Activated T-helper 1 cell treated with Interleukin-2 at 50 U/mL for 16 hours (primary cell): ENCODE data around the gene TACO1.

Source experiments
- DNase-seq: peaks from one replicate; pipeline ENCODE4 v3.0.0-alpha.2; 2020; ENCODE audit warnings: low read depth

The TACO1 gene

GRCh38 chr17:63601439-63602371 lies 1.0 kb downstream of the TACO1 start:
- DNase-seq: no peak

DNA sequence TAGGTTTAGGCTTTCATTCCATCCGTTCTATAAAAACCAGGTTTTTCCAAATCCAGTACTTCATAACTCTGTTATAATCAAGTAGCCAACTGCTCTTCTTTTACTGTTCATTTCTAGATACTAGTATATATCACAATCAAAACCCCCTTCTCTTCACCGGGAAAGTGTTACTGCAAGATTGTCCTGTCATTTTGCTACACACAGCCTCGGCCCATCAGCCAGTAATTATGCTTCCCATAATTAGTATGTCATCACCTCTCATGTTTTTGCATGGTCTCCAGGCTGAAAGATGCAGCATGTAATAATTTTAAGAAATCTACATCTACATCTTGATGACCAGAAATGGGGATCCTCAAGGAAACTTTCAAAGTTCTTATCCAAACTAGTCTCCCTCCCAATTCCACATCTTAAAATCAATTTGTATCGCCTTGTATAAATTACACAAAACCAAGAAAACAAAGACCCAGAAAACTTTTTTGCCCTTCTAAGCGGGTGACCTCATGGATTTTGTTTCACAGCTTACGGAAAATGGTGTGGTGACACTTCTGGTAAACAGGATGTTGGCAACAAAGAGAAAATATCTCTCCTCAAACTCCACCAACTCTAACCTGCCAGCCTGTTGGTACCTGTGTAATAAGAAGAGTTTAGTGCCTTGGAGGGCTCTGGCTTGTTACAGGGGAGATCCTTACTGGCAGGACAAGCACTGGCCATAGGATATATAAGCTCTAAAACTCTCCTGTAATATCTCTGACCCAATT lies 9.3 kb downstream of the TACO1 start:
- DNase-seq: no peak

GRCh38 chr17:63610854-63611253 lies 10.2 kb downstream of the TACO1 start:
- no peak for DNase-seq

DNA sequence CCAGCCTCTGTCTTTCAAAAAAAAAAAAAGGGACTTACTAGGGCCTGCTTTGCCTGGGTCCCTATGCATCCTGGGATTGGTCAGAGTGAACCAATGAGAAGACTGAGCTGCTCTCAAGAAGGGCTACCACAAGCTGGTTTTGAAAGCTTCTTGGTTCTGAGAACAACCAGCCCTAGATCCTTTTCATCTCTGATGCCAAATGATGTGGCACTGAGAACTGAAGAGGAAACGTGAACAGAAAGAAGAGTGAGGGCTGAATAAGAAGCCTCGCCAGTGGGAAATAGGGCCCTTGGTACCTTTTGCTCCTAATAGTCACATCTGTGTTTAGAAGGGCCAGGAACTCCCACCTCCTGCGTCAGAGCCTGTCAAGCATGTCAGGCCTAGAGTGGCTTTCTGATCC lies 10.7 kb downstream of the TACO1 start:
- no peak for DNase-seq

GRCh38 chr17:63613663-63614062 lies 13.0 kb downstream of the TACO1 start:
- no peak for DNase-seq

GRCh38 chr17:63621229-63621683 lies 20.6 kb downstream of the TACO1 start:
- DNase-seq: no peak

DNA sequence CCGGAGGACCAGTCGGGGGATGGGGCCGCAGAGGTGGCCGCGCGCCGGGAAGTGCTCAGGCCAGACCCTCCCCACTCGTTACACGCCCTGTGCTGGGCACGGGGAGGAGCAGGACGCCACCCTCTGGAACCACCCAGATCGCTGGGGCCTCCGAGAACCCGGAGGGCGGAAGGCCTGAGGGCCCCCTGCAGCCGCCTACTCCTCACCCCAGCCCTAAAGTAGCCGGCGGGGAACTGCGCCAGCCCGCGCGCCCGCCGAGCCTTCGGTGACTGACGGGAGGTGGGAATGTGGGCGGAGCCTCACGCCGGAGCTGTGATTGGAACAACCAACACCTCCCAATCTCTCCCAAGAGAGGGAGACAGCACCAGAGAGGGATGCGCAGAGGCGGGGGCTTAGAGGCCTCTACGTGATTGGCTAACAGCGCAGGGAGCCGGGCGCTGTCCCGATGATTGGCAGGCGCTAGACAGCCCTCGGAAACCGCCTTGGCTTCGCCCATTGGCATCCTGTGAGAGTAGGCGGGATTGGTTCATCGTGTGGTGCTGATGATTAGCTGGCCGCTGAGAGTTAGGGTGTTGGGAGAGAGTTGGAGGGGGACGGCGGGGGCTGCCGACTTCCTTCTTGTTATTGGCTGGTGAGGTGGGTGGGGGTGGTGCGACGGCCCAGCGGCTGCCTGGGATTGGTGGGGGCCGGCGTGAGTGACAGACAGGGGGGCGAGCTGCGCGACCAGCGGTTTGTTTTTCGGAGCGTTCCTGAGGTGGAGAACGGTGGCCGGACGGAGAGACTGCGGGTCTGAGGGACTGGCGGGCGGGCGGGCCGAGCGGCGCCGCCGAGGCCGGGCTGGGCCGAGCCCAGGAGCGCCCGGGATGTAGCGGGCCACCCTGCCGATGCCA lies 21.2 kb downstream of the TACO1 start, which contains the start of gene MAP3K3:
MAP3K3 (plus strand) TSS at position 734 of the 890 bp plus-strand sequence. CDS start 343 bp downstream, outside the sequence.
- DNase-seq: peak; percentile 94

DNA sequence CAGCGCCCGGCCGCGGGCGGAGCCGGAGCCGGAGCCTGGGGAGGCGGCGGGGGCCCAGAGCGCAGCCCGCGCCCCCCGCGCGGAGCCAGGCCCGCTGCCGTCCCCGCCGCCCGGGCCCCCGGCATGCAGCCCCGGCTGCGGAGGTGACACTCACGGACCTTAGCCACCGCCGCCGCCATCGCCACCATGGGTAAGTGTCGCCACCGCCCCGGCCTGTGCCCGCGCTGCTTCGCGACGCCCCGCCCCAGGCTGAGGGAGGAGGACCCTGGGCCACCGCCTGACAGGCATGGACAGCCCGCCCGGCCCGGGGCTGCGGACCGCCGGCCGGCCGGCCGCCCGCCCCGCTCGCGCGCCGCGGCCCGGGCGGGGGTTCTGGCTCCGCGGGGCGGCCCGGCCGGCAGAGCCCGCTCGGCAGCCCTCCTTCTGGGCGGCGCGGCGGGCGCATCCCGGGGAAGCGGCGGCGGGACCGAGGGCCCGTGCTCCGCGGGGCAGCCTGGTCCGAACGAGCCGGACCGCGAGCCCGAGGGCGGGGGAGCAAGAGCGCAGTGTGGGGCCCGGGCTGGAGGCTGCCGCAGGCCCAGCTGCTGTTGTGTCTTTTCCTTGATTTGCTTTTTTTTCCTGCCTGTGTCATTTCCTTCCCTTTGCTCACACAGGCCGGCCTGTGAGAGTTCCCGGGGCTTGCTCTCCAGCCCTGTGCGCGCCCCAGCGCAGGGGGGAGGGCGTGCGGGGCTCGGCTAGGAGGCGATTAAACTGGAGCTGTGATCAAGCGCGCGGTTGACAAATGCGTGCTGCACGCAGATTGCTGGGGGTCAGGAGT lies 22.1 kb downstream of the TACO1 start:
- peak; percentile 49 for DNase-seq

- DNase-seq: no peak
Measured at GRCh38 chr17:63623786-63624530, 23.3 kb downstream of the TACO1 start.

GRCh38 chr17:63624531-63624880 lies 23.8 kb downstream of the TACO1 start:
- no peak for DNase-seq

DNA sequence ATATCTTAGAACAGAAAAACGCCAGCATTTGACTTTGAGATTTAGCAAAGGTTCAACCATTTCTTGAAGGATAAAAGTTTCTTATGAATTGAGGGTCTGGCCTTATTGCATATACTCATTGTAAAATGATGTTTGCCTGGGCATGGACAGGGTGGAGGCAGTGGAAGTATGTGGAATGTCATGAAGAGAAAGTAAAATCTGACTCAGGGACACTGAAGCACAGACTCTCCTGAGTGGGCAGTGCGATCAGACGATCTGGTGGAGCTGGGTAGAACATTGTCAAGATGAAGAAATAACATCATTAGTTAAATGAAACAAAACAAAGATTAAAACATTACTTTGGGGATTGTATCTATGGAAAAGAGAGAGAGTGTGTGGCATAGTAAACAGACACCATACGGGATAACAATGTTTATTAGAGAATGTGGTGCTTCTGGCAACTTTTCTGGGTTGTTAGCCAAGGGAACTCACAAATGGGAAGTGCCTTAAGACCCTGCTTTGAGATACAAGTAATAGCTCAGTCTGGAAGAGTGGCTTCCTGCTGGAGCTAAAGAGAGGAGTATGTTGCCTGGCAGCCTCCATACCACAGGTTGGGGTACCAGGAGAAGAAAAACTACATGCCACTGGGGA lies 26.0 kb downstream of the TACO1 start:
- DNase-seq: no peak

DNA sequence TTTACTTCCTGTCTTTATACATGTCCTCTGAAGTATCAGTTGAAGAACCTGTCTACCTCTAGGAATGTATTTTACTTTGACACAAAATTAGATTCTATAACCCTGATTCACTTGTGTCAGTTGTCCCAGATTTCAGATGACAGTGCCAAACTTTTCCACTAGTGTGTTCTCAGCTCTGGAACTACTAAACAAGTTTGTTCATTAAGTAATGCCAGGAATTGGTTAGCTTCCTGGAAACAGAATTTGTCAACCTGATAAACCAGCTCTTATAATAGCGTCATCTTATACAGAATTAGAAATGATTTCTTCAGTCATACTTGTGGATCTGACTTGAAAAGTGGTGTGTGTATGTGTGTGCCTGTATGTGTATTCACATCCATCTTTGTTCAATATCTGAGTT lies 28.9 kb downstream of the TACO1 start:
- no peak for DNase-seq

GRCh38 chr17:63631062-63631461 lies 30.4 kb downstream of the TACO1 start:
- DNase-seq: no peak

DNA sequence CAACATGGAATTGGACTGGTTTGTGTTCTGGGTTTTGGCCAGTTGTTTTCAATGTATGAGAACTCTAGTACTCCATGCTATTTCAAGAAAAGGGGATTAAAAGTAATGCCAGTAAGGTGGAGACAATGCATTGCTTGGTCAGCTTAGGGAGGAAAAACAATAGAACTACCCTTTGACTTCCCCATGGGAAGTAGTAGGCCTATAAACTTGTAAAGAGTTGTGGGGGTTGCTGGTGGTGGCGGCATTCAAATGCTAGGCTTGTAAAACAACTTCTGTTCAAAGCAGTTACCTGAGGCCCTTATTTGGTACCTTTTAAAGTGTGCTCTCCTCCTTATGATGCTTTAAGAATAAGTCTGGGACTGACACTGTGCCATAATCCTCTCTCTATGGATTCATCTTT lies 30.9 kb downstream of the TACO1 start:
- DNase-seq: no peak

GRCh38 chr17:63633742-63634141 lies 33.0 kb downstream of the TACO1 start:
- DNase-seq: no peak

- no peak for DNase-seq
Measured at GRCh38 chr17:63634163-63634562, 33.5 kb downstream of the TACO1 start.

DNA sequence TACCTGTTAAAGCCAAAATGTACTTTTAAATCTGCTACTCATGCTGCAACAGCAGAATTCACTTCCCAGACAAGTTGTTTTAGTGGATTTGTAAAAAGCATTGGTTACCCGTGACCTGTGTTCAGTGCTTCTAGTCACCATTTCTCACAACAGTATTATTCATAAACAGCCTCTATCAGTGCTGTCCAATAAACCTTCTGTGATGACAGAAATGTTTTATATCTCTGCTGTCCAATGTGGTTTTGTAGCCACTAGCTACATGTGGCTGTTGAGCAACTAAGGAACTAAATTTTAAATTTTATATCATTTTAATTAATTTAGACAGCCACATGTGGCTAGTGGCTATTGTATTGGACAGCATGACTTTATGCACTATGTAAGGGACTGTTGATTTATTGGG lies 34.1 kb downstream of the TACO1 start:
- no peak for DNase-seq

DNA sequence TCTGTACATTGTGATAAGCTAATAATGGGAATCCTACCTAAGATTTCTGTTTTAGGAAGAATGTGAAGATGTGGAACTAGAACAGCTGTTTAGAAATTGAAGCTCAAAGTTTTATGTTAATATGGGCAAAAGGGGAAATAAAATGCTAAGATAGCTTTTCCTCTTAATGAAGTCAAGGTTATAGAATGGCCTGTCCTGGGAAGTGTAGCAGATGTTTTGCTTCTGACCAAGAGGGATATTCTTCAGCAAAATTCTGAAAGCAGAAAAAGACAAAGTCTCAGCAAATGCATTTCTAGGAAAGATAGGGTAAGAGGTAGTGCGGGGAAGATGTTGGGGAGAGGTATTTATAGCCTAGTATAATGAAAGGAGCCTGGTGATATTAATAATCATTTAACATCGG lies 34.6 kb downstream of the TACO1 start:
- DNase-seq: no peak

- DNase-seq: no peak
Measured at GRCh38 chr17:63635787-63636186, 35.1 kb downstream of the TACO1 start.

DNA sequence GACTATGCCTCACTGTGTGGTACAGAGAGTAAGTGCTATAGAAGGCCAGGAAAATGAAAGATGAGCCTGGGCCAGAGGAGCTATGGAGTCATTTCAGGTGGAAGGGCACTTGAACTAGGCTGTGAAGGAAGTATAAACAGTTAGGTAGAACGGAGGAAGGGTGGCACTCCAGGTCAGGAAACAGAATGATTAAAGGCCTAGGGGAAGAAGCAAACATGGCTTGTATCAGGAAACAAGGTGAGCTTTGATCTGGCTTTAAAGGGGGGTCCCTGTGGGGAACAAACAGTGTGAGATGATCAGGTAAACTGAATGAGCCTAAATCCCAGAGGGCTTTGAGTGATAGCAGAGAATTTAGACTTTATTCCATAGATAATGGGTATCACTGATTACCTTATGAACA lies 38.4 kb downstream of the TACO1 start:
- DNase-seq: no peak
